Pulmonary artery endothelial cell (primary cell): ENCODE results near the gene PAPPA. TPM values are rescaled to one million over a fixed set of nuclear protein-coding genes. Genes with fewer than 3 reads are reported as not detected.

Source experiments
- DNase-seq: peaks from one replicate; pipeline ENCODE4 v3.0.0-alpha.2; 2011; ENCODE audit warnings: low read depth, low spot score
- total RNA-seq: library from RNA; depleted of rRNA; stranded (reverse); fragments of >200 nt; gene quantifications from 2 replicates; pipeline ENCODE4 v1.2.3, GENCODE V29; 2014

The PAPPA gene
- total RNA-seq, 1 donor from 2014 or later: under 0.01 TPM

DNA sequence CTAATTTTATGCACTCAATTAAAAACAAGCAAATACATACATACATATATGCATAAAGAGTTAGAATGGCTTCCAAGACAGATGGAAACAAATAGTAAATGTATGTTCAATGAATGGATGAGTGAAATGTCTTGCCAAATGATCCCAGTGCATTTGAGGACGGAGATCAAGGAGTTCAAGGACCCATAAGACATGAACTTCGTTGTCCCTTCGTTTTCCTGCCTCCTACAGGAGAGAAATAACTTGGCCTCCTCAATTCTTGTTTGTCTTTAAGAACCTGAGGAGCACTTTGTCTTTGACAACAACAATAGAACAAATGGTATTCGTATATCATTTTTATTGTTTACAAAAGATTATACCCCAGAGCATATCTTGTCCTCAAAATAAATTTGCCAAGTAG lies 2.4 kb upstream of the PAPPA start:
- no peak for DNase-seq

DNA sequence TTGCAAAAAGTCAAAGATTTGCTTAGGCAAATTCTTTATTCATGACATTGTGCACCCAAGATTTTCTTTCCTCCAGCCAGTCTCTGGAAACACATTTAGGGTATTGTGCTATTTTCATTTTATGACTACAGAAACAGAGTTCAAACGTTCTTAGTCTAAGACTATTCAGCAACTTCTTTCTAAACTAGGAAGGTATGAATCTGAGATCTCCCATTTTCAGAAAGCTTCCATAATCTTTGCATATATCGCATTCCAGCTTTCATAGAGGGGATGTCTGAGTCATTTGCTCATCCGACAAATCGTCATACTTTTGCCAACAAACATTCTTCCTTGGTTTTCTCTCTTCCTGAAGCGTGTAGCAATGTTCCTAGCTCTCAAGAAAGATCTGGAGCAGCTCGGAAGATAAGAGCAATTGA lies 1.6 kb upstream of the PAPPA start:
- DNase-seq: no peak

DNA sequence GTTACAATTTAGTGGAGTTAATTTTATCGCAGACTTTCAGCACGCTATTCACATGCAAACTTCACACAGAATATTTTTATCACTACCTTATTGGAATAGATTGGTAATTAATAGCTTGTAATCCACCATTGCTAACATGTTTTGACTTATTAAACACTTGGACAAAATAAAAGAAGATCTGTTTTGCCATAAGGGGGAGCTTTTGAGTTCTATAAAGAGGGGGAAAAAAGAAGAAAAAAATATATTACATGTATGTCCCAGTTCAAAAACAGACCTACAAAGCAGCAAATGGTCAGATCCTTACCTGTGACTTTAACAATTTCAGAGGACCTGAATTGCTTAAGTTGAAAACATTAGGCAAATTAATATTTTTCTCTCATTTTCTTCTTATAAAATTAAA lies 1.2 kb upstream of the PAPPA start:
- DNase-seq: no peak

DNA sequence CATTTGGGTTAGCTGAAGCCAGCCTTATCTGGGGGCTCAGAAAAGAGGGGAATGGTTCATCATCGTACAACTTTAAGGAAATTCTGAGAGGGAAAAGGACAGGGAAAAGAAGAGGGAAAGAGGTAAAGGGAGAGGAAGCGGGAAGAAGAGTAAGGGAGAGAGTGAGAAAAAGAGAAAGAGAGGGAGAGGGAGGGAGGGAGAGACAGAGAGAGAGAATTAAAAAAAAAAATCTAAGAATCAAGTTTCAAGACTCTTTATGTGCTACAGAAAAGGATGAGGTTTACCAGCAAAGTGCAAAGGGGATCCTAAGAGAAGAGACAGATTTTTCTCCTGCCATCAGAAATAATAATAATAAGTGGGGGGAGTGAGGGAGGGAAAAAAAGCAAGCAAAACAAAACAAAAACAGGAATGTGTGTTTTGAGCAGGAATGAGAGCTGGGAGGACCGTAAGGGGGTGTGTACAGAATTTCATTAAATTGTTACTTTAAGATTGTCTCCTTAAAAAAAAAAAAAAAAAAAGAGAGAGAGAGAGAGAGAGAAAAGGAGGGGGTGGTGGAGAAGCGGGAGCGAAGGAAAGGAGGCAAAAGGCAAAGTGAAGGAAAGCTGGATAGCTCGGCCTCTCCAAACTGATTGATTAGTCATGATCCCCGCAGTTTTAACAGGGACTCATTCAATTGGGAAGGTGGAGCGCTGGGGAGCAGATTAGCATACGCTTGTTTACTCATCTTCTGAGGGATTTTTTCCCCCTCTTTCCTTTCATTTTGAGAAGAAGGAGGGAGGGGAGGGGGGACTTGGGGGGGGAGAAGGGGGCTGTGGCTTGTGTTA lies 438 bp upstream of the PAPPA start:
- no peak for DNase-seq

DNA sequence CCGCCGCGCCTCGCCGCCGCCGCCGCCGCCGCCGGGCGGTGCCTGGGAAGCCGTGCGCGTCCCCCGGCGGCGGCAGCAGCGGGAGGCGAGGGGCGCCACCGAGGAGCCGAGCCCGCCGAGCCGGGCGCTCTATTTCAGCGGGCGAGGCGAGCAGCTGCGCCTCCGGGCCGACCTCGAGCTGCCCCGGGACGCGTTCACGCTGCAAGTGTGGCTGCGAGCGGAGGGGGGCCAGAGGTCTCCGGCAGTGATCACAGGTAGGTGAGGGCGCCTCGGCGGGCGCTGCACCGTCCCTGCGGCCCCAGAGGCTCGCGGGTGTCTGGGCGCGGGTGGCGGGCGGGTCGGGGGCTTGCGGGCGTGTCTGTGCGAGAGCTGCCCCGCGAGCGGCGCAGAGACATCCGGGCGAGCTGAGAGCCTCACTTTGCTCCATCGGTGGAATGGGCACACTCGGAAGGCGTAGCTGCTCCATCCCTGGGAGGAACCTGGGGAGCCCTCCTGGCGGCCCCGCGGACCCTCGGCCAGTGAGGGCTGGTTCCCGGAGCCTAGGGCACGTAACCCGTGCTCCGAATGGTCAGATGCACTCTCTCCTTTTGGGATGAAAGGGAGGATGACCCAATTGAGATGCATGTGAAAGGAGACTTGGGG lies 864 bp downstream of the PAPPA start:
- no peak for DNase-seq

DNA sequence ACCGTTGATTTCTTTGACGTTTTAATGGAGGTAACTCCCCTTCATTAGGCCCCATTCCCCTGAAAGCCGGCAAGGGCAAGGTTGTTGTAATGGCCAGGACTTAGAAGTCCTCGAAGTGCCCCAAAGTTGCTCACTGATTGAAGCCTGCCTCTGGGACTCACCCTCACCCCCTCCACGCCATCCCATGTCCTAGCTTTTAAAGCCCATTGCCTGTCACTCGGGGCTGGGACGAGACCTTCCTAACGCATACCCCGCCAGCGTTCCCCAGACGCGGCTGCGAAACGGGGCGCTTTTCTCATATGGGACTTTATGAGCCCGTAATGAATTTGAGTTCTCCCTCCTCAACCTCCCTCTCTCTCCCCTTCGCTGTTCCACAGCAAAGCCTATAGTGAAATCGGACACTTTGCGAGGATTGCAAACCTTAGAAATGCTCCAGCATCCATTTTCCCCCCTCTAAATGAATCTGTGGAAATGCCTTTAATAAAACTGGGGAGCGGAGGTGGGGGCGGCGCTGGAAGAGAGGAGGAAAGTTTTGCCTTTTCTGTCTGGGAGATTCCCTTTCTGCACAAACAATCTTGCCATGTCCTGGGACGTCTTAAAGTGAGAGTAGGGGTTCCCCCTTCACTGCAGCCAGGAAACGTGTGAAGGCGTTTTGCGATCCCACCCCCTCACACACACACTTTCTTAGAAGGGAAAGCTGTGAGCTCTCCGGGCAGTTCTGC lies 1.5 kb downstream of the PAPPA start:
- DNase-seq: no peak

DNA sequence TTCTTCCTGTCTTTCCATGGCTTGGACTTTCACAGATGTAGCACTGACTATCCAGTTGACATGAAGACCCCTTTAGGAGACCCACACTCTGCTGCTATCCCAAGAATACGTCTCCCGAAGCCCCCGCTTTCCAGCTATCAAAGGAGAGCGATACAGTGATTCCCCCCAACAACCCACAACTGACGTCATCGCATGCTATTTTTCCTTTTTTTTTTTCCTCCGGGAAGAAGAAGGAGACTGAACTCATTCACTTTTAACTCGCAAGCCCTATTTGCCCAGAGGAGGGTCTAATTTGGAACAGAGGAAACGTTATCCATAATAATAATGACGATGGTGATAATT lies 2.1 kb downstream of the PAPPA start:
- DNase-seq: no peak

DNA sequence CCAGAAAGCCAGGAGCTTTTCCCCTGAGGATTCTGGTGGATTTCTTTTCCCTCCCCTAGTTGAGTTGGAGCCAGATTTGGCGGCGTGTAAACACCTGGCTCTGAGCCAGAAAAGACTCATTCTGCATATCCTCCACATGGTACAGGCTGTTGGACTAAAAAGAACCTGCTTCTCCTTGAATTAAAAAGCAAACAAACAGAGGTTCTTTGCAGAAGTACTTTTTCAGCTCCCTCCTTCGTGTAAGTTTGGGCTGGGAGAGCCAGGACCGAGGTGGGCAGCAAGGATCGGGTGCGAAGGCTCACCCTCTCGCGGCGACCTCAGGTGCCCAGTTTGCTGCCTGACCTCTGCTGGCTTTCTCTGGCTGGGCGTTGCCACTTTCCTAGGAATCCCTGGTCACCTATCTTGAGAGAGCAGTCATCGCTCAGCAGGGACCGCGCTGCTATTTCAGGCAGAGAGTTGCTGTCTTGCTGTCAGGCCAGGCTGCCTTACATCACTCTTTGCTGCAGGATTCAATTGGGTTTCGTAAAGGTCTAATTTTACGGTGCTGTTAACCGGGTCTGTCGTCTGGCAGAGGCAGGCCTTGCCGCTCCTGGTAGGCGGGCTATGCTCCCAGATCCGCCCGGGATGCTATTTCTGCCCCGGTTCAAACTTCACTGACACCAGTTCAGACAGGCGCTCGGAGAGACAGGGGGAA lies 3.2 kb downstream of the PAPPA start:
- no peak for DNase-seq

DNA sequence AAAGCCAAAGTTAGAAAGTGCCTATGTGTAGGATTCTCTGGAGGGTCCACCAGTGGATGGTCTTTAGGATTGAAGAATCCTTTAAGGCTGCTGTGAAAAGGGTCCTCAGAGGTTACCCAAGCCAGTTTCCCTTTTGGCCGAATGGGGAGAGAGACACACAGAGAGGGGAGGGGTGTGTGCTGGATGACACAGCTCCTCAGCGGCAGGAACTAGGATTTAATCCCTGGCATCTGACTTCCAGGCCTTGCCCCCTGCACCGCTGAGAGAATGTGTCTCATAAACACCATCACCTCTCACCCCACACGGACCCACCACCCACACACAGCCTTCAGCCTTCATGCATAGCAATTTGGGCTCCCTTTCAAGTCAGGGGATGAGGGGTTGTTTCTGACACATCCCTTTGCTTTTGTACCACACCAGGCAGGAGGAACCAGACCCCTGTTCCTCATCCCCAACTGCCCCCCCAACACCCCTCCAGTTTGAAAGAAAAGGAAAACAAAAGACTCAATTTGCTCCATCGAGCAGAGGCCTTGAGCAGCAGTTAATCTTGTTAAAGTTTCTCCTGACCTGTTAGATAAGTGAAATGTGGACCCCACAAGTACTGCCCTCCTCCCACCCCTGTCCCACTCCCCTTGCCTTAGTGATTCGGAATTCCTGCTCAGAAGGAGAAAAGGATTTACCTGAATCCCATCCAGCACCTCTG lies 4.0 kb downstream of the PAPPA start:
- DNase-seq: no peak

DNA sequence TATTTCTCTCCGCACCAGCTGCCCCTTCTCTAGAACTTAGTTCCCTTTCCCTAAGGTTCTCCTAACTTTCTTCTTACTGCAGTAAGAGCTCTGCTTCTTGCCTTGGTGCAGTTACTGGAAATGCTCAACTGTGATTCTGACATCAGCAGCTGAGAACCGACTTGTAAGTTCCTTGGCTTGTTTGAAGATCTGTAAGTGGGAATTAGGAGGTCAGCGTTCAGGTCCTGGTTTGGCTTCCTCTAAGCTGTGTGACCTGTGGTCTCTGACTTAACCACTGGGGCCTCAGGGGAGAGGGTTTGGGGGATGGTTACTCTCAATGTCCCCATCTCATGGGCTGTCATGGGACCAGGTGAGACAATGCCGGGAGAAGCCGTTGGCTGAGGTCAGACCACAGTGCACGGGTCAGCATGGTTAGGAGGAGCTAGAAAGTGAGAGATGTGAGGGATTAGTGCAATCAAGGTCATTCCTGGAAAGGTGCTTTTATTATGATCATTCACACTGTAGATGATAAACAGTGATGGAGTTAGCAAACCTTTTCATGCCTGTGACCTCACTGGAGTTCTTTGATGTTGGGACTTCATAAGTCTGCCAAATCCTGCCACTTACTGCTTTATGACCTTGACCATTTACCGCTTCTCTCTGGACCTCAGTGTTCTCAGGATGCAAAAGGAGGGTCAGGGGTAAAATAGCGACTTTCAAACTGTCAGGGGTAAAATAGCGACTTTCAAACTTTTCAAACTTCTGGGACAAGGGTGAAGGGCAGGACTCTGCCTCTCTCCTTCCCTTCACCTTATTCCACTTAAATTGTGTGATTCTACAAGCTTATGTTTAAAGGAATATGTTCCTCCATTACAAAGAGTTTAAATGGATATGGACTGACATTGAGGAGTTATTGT lies 7.3 kb downstream of the PAPPA start:
- no peak for DNase-seq

DNA sequence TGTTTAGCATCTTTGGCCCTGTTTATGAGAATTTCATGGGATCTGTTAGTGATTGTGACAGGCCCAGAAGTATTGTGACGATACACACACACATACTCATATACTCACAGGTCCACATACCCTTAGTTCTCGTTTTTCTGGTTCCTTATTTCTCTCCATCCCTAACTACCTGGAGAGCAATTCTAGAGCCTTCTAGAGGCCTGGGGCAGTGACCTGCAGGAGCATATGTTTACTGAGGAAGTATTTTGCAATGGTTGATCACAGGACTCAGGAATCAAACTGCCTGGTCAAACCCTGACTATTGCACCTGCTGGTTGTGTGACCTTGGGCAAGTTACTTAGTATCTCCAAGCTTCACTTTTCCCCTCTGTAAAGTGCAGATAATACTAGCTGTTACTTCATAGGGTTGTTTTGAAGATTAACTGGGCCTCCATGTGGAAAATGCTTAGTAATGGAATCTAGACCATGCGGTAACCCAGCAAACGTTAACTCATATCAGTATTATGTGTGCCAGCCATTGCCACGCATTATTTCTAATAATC lies 8.7 kb downstream of the PAPPA start:
- no peak for DNase-seq

DNA sequence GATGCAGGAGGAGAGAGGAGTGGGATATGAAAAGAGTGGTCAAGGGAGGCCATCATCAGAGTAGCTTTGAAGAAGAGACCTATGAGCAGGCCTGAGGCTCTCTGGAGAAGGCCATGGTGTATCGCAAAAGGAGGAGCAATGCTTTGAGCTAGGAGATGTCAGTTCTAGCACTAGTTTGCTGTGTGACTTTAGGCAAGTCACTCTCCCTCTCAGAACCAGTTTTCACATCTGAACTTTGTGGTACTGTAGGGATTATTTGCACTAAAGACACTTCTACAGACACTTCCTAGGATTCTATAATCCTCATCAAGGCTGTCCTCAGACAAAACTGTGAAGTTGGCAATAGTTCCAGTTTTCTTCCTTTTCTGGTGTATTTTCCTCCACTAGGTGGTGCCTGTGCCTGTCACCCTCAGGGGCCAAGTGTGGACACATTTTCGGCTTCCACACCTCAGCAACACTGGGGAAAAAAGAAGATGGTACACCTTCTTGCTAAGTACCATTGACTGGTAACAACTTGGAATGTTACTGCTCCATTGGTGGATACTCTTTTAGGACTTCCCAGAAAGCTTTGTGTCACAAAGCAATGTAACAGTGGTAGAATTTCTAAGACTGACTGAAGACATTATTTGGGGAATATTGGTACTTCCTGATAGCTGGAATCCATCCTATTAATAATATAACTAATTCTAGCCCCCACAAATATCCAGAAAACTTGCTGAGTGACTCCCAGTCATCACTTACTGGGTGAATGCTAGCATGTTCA lies 9.9 kb downstream of the PAPPA start:
- DNase-seq: no peak

DNA sequence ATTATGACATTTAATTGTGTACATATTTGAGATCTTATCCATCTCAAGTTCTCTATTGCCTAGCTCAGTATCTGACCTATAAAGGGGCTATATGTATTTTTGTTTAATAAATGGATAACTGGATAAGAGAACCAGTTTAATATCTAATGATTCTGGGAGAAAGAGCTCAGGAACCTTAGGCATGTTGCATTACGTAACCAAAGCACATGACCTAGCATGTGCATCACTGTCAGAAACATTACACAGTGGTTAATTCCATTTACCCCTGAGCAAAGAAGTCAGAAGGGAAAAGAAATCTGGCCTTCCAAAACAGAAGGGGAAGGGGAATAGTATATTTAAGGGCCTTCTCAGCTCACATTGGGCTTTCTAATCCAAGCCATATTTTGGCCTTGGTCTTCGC lies 12.3 kb downstream of the PAPPA start:
- DNase-seq: no peak

DNA sequence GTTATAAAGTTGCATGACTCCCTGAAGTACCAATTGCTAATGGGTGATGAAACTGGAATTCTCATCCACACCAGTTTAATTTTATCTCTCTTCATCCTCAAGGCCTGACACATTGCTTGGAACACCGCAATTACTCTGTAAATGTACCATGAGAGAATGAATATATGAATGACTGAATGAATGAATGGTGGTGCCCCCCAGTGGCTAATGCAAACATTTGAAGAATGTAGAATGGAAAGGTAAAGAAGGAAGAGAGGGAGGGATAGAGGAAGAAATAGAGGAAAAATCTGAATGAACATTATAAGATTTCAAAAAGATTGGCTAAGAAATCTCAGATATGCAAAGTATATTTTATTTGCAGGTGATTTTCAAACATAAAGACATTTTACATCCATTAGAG lies 13.1 kb downstream of the PAPPA start:
- no peak for DNase-seq

DNA sequence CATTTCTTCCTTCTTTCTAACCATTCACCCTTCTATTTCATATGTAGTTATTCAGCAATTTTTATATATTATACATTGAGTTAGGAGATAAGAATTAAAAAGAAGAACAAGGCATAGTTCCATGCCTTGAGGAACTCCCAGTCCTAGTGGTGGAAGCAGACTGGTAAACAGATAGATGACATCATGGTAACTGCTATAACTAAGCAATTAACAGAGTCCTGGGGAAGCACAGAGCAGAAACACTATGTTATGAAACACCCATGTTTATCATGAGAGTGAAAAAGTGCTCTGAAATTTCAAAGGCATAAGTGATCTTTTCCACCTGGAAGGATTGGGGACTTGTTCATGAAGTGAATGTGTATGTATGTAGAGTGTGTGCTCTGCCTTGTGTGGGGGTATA lies 14.6 kb downstream of the PAPPA start:
- no peak for DNase-seq

DNA sequence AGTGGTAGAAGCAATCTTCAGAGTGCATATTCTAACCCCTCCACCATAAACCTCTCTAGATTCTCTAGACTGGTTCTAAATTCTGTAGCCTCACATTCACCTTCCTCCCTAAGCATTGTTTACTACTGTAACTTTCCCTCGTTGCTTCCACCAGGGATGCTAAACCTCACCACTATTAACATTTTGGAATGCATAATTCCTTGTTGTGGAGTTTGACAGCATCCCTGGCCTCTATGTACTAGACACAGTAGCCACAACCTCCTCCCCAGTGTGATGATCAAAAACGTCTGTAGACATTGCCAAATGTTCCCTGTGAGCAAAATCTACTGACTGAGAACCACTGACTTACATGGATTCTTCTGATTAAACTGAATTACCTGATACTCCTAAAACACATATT lies 18.6 kb downstream of the PAPPA start:
- no peak for DNase-seq

DNA sequence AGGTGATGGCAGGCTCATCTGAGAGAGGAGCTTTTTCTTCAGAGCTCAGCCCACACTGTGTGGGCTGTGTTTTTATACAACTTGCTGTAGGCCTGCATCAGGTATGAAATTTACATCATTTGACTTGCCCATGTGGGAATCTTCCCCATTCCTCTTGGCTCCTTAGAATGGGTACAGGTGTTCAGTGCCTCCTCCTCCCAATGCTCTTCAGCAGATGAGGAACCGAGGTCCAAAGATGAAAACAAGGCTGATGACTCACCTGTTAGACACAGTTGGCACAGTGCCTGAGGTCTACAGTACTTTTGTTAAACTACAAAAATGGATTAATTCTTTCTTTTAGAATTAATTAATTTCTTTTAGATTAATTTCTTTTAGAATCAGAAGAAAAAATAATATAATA lies 20.8 kb downstream of the PAPPA start:
- DNase-seq: no peak

DNA sequence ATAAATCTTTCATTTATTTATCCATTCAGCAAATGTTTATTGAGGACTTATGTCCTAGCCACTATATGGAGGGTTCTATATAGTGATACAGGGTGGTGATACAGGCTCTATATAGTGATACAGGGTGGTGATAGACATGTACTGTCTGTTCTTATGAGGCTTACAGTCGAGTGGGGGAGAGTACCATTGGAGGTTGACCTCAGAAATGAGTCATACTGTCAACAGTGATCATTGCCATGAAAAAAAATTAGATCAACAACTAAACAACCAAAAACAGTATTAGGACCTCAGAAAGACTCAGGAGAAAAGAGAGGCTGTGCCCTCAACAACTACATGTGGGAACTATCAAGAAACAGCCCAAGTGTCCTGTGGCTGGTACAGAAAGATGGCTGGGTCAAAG lies 22.0 kb downstream of the PAPPA start:
- DNase-seq: no peak

DNA sequence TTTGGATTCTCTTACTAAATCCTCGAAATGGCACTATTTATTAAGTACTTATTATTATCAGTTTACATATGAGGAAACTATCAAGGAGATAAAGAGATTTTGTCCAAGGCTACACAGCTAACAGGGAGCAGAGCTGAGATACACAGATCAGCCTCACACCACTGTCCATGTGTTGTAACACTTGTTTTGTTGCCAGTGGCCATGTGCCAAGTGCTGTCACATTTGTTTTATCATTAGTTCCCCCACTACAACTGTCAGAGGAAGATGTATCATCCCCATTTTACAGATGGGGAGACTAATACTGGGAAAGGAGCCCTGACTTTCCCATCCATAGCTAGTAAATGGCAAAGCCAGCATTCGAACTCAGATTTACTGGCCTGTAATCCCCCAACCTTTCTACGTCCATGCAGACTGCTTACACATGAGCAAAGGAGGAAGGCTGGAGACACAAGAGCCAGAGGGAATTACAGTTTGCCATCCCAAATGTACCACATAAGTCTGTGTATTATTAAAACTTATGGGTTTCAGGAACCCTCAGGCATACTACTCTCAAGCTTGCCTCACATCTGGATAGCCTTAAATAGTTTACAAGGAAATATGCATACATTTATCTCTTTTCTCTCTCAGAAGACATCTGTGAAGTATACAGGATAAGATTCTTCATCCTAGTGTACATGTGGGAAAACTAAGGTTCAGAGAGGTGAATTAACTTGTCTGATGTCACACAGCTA lies 25.1 kb downstream of the PAPPA start:
- no peak for DNase-seq
